ENCODE data around the gene TPRG1.

GRCh38 chr3:189297932-189298331 lies 126.2 kb downstream of the TPRG1 start:
- TF ChIP-seq POLR2A (IDR thresholded peaks at IDR 0.05): no peak
- TF ChIP-seq CTCF (IDR thresholded peaks at IDR 0.05): no peak

Data from lower leg skin (tissue), 3 donors.